A549 (cell line): Measurements from ENCODE around the gene SIM1. TPM values are rescaled to one million over a fixed set of nuclear protein-coding genes. Genes with fewer than 3 reads are reported as not detected.

Experiments
- ATAC-seq, 2 experiments: fragments of 200-7000 bp in 1 of 2; fragments of >200 bp in 1 of 2; cut with Nextera tagmentation in 1 of 2; cut with Tn5 transposase in 1 of 2; 3 replicates each; pipeline versions ENCODE4 v1.8.0 to v1.9.1; 2018 to 2020; ENCODE audit warnings: mild to moderate bottlenecking in 1 of 2, moderate library complexity in 1 of 2
- CTCF ChIA-PET: fragments of 300-600 bp; sonication (Branson Sonifier 250); formaldehyde crosslinking; extraction: SDS; loops from one replicate; lab custom pipeline; 2021; ENCODE audit warnings: antibody characterized with exemption, inconsistent platforms; lab: Yijun Ruan, JAX
- POLR2A ChIA-PET: fragments of 350-600 bp; formaldehyde crosslinking; extraction: SDS; loops from one replicate; lab custom pipeline; 2021; ENCODE audit warnings: antibody characterized with exemption, inconsistent platforms; lab: Yijun Ruan, JAX
- DNase-seq, 2 experiments: peaks; one replicate each; pipeline versions ENCODE4 v3.0.0 to v3.0.0-alpha.2; 2011 to 2016; ENCODE audit warnings: low read depth in 1 of 2, low spot score in 1 of 2
- FAIRE-seq: peaks from 2 replicates; lab custom pipeline; 2011; peaks lifted over from hg19 to GRCh38; lab: Jason Lieb, UNC
- H3K27ac ChIP-seq, 2 experiments: fragments of >200 bp; sonication (Bioruptor Twin); formaldehyde crosslinking; 3 replicates each; pipeline ENCODE4 v1.5.1; 2016 to 2017
- H3K4me1 ChIP-seq: fragments of >200 bp; sonication (Bioruptor Twin); formaldehyde crosslinking; 3 replicates; pipeline ENCODE4 v1.6.1; 2016
- H3K4me2 ChIP-seq: fragments of >200 bp; sonication (Bioruptor Twin); formaldehyde crosslinking; 3 replicates; pipeline ENCODE4 v1.6.1; 2016
- H3K4me3 ChIP-seq: fragments of >200 bp; sonication (Bioruptor Twin); formaldehyde crosslinking; 3 replicates; pipeline ENCODE4 v1.5.1; 2016
- H3K9me3 ChIP-seq: fragments of >200 bp; sonication (Bioruptor Twin); formaldehyde crosslinking; 3 replicates; pipeline ENCODE4 v1.6.1; 2016
- BCL3 ChIP-seq: fragments of >200 bp; sonication (Bioruptor Twin); formaldehyde crosslinking; IDR thresholded peaks from 3 replicates; pipeline ENCODE4 v1.6.1; 2016
- CHD2 ChIP-seq: fragments of 150-350 bp; IDR thresholded peaks from 2 replicates; pipeline ENCODE4 v1.6.1; 2014; ENCODE audit warnings: low read length; ENCODE audit not compliant: partially characterized antibody
- CTCF ChIP-seq: fragments of >200 bp; sonication (Bioruptor Twin); formaldehyde crosslinking; IDR thresholded peaks from 3 replicates; pipeline ENCODE4 v1.5.1; 2016
- E2F6 ChIP-seq: IDR thresholded peaks from 2 replicates; pipeline ENCODE4 v1.6.1; 2012; ENCODE audit warnings: low read depth, borderline replicate concordance
- EP300 ChIP-seq, 2 experiments: fragments of >200 bp; sonication (Bioruptor Twin); formaldehyde crosslinking; IDR thresholded peaks; 2 replicates in 1 of 2; 3 replicates in 1 of 2; pipeline ENCODE4 v1.6.1; 2016 to 2017
- FOXS1 ChIP-seq: fragments of 250-450 bp; sonication (Bioruptor Pico); IDR thresholded peaks from 2 replicates; pipeline ENCODE4 v1.5.0; 2020; ENCODE audit warnings: mild to moderate bottlenecking, moderate library complexity
- HMGXB4 ChIP-seq: fragments of 250-450 bp; sonication (Bioruptor Pico); IDR thresholded peaks from 2 replicates; pipeline ENCODE4 v1.5.0; 2021; ENCODE audit warnings: mild to moderate bottlenecking, moderate library complexity, borderline replicate concordance
- HOXB13 ChIP-seq: fragments of 250-450 bp; sonication (Bioruptor Pico); IDR thresholded peaks from 2 replicates; pipeline ENCODE4 v1.5.0; 2020; ENCODE audit warnings: low read depth, mild to moderate bottlenecking, moderate library complexity
- JUNB ChIP-seq: fragments of >200 bp; sonication (Bioruptor Twin); formaldehyde crosslinking; IDR thresholded peaks from 2 replicates; pipeline ENCODE4 v1.6.1; 2016
- KDM1A ChIP-seq: fragments of 200-600 bp; sonication (generic); IDR thresholded peaks from 2 replicates; pipeline ENCODE4 v1.6.1; 2016; ENCODE audit warnings: low read depth, mild to moderate bottlenecking
- PBX3 ChIP-seq: IDR thresholded peaks from 2 replicates; pipeline ENCODE4 v1.6.1; 2012
- PHF8 ChIP-seq: fragments of 200-600 bp; sonication (generic); IDR thresholded peaks from 2 replicates; pipeline ENCODE4 v1.6.1; 2016; ENCODE audit warnings: low read depth, mild to moderate bottlenecking, antibody characterized with exemption, moderate library complexity, borderline replicate concordance
- POLR2AphosphoS2 ChIP-seq: conservative IDR thresholded peaks from 2 replicates; pipeline ENCODE4 v1.6.1; 2012; ENCODE audit warnings: low read length, improper control_type of control experiment, inconsistent platforms
- RAD21 ChIP-seq, 2 experiments: fragments of >200 bp in 1 of 2; sonication (Bioruptor Twin) in 1 of 2; formaldehyde crosslinking in 1 of 2; IDR thresholded peaks in 1 of 2; conservative IDR thresholded peaks in 1 of 2; 2 replicates in 1 of 2; 3 replicates in 1 of 2; pipeline ENCODE4 v1.6.1; 2012 to 2018; ENCODE audit warnings: inconsistent platforms in 1 of 2
- RARB ChIP-seq: fragments of 250-450 bp; sonication (Bioruptor Pico); IDR thresholded peaks from 2 replicates; pipeline ENCODE4 v1.8.0; 2021; ENCODE audit warnings: mild to moderate bottlenecking, moderate library complexity
- RCOR1 ChIP-seq: fragments of 150-350 bp; IDR thresholded peaks from 2 replicates; pipeline ENCODE4 v1.6.1; 2014; ENCODE audit warnings: antibody characterized with exemption, low read length, low read depth
- WGBS: methylation state at CpG from one replicate; pipeline ENCODE4 v1.1.6; 2017; ENCODE audit errors: missing lambda C conversion rate; 5-methylcytosine and 5-hydroxymethylcytosine counted together
- polyA plus RNA-seq, 4 experiments: library from polyadenylated mRNA; depleted of rRNA in 3 of 4; stranded (reverse); fragments of >200 nt; fragmentation: RNase III in 1 of 4; extraction: RNeasy Plus Mini Kit Qiagen cat#74134 plus additional on column Dnase treatment in 1 of 4; gene quantifications; 2 replicates in 3 of 4; 3 replicates in 1 of 4; pipeline ENCODE4 v1.2.3, GENCODE V29; 2011 to 2017

SIM1 gene
- polyA plus RNA-seq, 2 of the 4 experiments (the other 2 are of a cell fraction), result not detected

- ChIA-PET CTCF (interaction anchor here (0.8 to 1.6 kb wide), 3 partner anchors 23 to 338 kb away, joined by 3 to 4 read pairs (median 3); no protein-coding TSS in a partner anchor), POLR2A (no interaction called here)
- WGBS, result 89% methylated on average over 52 of the region's 54 CpGs
- Histone ChIP-seq H3K9me3 (no peaks in the 10 kb centered on the region), H3K4me2 (no peak overlapping the region), H3K27ac (no peak overlapping the region), H3K4me3 (no peak overlapping the region), H3K4me1 (no peaks in the 10 kb centered on the region)
- ATAC-seq (no peak), FAIRE-seq (no peak), DNase-seq (no peak)
- TF ChIP-seq POLR2AphosphoS2 (no peak), CHD2 (no peak), HOXB13 (CRISPR knock-in tag) (no peak), EP300 (IDR thresholded peaks at IDR 0.05) (no peak), E2F6 (no peak), CTCF (no peak), FOXS1 (CRISPR knock-in tag) (no peak), RAD21 (conservative IDR thresholded peaks at IDR 0.05 in 1 of 2, IDR thresholded peaks at IDR 0.05 in 1 of 2) (no peak), HMGXB4 (no peak), RCOR1 (no peak), KDM1A (no peak)
These were observed 9.2 kb downstream of the SIM1 start for GRCh38 chr6:100455230-100456124.

- Histone ChIP-seq H3K4me3 (no peak overlapping the region), H3K27ac (no peak overlapping the region), H3K9me3 (no peaks in the 10 kb centered on the region), H3K4me2 (no peak overlapping the region), H3K4me1 (no peaks in the 10 kb centered on the region)
- POLR2A ChIA-PET, result no interaction called here
- DNase-seq (no peak), ATAC-seq (no peak), FAIRE-seq (no peak)
- CTCF ChIA-PET, result interaction anchor here (0.8 to 1.6 kb wide), 3 partner anchors 24 to 338 kb away, joined by 3 to 4 read pairs (median 3); no protein-coding TSS in a partner anchor
- 85% methylated on average over 14 of the region's 14 CpGs for WGBS
- TF ChIP-seq JUNB, result no peak
- no peak for TF ChIP-seq PHF8
- no peak for TF ChIP-seq RARB (CRISPR knock-in tag)
- TF ChIP-seq BCL3, result no peak
- TF ChIP-seq EP300 (IDR thresholded peaks at IDR 0.05), result no peak
- TF ChIP-seq PBX3, result no peak
These were observed 10.0 kb downstream of the SIM1 start for GRCh38 chr6:100454551-100455229.
